ENCODE results near the gene NPPB.

- TF ChIP-seq SUZ12 (IDR thresholded peaks at IDR 0.05) = no peak
- TF ChIP-seq FOXM1 (IDR thresholded peaks at IDR 0.05; ENCODE audit: borderline replicate concordance) = no peak
- TF ChIP-seq FOXA1 (IDR thresholded peaks at IDR 0.05) = no peak
- TF ChIP-seq HDGF (IDR thresholded peaks at IDR 0.05; ENCODE audit: borderline replicate concordance) = no peak
Measured at GRCh38 chr1:11828511-11828910, 30.2 kb downstream of the NPPB start.

Data from HEK293T (cell line).